Stimulated activated CD4-positive, alpha-beta T cell treated with anti-CD3 and anti-CD28 coated beads, Interleukin-15, amount 100 ng/mL, for 48 hours (primary cell): ENCODE data around the gene MYLIP.

ENCODE experiments used
- DNase-seq, 2 donors: peaks; one replicate each; pipeline ENCODE4 v3.0.0-alpha.2; 2020; ENCODE audit warnings: low read depth in 2 of 2

MYLIP gene

GRCh38 chr6:16139556-16139955, 10.7 kb downstream of the MYLIP start:
- no peak for DNase-seq

- no peak for DNase-seq
Measured at GRCh38 chr6:16140607-16141006, 11.7 kb downstream of the MYLIP start.

GRCh38 chr6:16141514-16141913, 12.6 kb downstream of the MYLIP start:
- DNase-seq: no peak

- DNase-seq: no peak
Measured at GRCh38 chr6:16145038-16145437, 16.2 kb downstream of the MYLIP start.

GRCh38 chr6:16146028-16146427, 17.1 kb downstream of the MYLIP start:
- DNase-seq: no peak

GRCh38 chr6:16146527-16146955, 17.7 kb downstream of the MYLIP start:
- no peak for DNase-seq

- no peak for DNase-seq
Measured at GRCh38 chr6:16148498-16148897, 19.6 kb downstream of the MYLIP start.

- no peak for DNase-seq
Measured at GRCh38 chr6:16149305-16149704, 20.4 kb downstream of the MYLIP start.

- no peak for DNase-seq
Measured at GRCh38 chr6:16150098-16150497, 21.2 kb downstream of the MYLIP start.

GRCh38 chr6:16153211-16153820, 24.4 kb downstream of the MYLIP start:
- no peak for DNase-seq

GRCh38 chr6:16154904-16155303, 26.0 kb downstream of the MYLIP start:
- no peak for DNase-seq

- no peak for DNase-seq
Measured at GRCh38 chr6:16157492-16157891, 28.6 kb downstream of the MYLIP start.

GRCh38 chr6:16157909-16158308, 29.0 kb downstream of the MYLIP start:
- no peak for DNase-seq

- DNase-seq: no peak
Measured at GRCh38 chr6:16158943-16159557, 30.2 kb downstream of the MYLIP start.

GRCh38 chr6:16160794-16161193, 31.9 kb downstream of the MYLIP start:
- no peak for DNase-seq

- DNase-seq: no peak
Measured at GRCh38 chr6:16162003-16162402, 33.1 kb downstream of the MYLIP start.

- DNase-seq: no peak
Measured at GRCh38 chr6:16163066-16163465, 34.2 kb downstream of the MYLIP start.

- no peak for DNase-seq
Measured at GRCh38 chr6:16163535-16164300, 34.8 kb downstream of the MYLIP start.

- DNase-seq: no peak
Measured at GRCh38 chr6:16165641-16166040, 36.8 kb downstream of the MYLIP start.

GRCh38 chr6:16166871-16167608, 38.2 kb downstream of the MYLIP start:
- DNase-seq: no peak

- DNase-seq: no peak
Measured at GRCh38 chr6:16168121-16168520, 39.2 kb downstream of the MYLIP start.

GRCh38 chr6:16168858-16169257, 40.0 kb downstream of the MYLIP start:
- no peak for DNase-seq
